Measurements from ENCODE around the gene ETV3L.
"Not testable (repeated sequence)": the region's sequence is repeated elsewhere in the genome, so short reads cannot be mapped to it uniquely, and the experiment has no call there.

ETV3L gene

GRCh38 chr1:157087030-157087429 is 12.6 kb downstream of the ETV3L start:
- Histone ChIP-seq H3K9ac (ENCODE audit: insufficient read length) (no peak overlapping the region), H3K36me3 (ENCODE audit: insufficient read depth, low read length) (no peaks in the 10 kb centered on the region), H3K27ac (no peak overlapping the region), H3K9me3 (ENCODE audit: low read depth, low read length) (no peaks in the 10 kb centered on the region), H3K4me3 (no peak overlapping the region)
- DNase-seq (ENCODE audit: low read depth, low spot score): no peak
- no peak for TF ChIP-seq EZH2 (IDR thresholded peaks at IDR 0.05)
- no peak for TF ChIP-seq POLR2AphosphoS5 (IDR thresholded peaks at IDR 0.05; ENCODE audit: borderline replicate concordance, low read depth, low read length)
- no peak for TF ChIP-seq FOXP2 (optimal IDR thresholded peaks at IDR 0.05; ENCODE audit: control extremely low read depth, extremely low read length, insufficient read depth)

DNA sequence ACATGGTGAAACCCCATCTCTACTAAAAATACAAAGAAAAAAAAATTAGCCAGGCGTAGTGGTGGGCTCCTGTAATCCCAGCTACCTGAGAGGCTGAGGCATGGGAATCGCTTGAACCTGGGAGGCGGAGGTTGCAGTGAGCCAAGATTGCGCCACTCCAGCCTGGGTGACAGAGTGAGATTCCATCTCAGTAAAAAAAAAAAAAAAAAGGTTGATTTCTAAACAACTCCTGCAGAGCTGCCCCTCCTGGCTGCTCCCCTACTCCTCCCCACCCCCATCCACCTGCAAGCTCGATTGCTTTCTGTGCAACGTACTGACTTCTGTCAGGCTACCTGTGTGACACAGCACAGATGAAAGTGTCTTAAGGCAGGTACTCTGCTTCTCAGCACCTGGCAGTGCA is 13.3 kb downstream of the ETV3L start:
- TF ChIP-seq POLR2AphosphoS5 (IDR thresholded peaks at IDR 0.05; ENCODE audit: borderline replicate concordance, low read depth, low read length) (no peak), FOXP2 (optimal IDR thresholded peaks at IDR 0.05; ENCODE audit: control extremely low read depth, extremely low read length, insufficient read depth) (no peak), EZH2 (IDR thresholded peaks at IDR 0.05) (no peak)
- H3K36me3 ChIP-seq (ENCODE audit: insufficient read depth, low read length): no peaks in the 10 kb centered on the region
- no peak overlapping the region for H3K4me3 ChIP-seq
- no peak overlapping the region for H3K27ac ChIP-seq
- H3K9ac ChIP-seq (ENCODE audit: insufficient read length): no peak overlapping the region
- no peak for DNase-seq (ENCODE audit: low read depth, low spot score)
- no peaks in the 10 kb centered on the region for H3K9me3 ChIP-seq (ENCODE audit: low read depth, low read length)

GRCh38 chr1:157085421-157085820 is 14.2 kb downstream of the ETV3L start:
- Histone ChIP-seq H3K4me3 (no peak overlapping the region), H3K36me3 (ENCODE audit: insufficient read depth, low read length) (no peaks in the 10 kb centered on the region), H3K27ac (no peak overlapping the region), H3K9ac (ENCODE audit: insufficient read length) (no peak overlapping the region), H3K9me3 (ENCODE audit: low read depth, low read length) (no peaks in the 10 kb centered on the region)
- TF ChIP-seq EZH2 (IDR thresholded peaks at IDR 0.05) (no peak), FOXP2 (optimal IDR thresholded peaks at IDR 0.05; ENCODE audit: control extremely low read depth, extremely low read length, insufficient read depth) (no peak), POLR2AphosphoS5 (IDR thresholded peaks at IDR 0.05; ENCODE audit: borderline replicate concordance, low read depth, low read length) (no peak)
- DNase-seq (ENCODE audit: low read depth, low spot score): no peak

DNA sequence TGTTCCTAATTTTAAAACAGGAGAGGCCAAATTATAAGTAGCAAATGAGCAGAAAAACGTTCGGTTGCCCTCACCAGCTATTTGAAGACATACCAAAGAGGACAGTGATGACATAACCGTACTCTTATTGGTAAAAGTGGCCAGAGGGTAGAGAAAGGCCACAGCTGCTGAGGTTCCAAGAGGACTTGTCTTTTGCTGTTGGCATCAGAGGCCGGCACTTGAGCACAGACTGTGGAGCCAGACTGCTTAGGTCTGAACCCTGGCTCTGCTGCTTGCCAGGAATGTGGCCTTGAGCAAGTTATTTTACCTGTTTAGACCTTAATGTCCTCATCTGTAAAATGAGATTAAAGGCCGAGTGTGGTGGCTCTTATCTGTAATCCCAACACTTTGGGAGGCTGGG is 14.9 kb downstream of the ETV3L start:
- Histone ChIP-seq H3K9ac (ENCODE audit: insufficient read length) (no peak overlapping the region), H3K36me3 (ENCODE audit: insufficient read depth, low read length) (no peaks in the 10 kb centered on the region), H3K9me3 (ENCODE audit: low read depth, low read length) (no peaks in the 10 kb centered on the region), H3K27ac (no peak overlapping the region), H3K4me3 (no peak overlapping the region)
- no peak for DNase-seq (ENCODE audit: low read depth, low spot score)
- TF ChIP-seq POLR2AphosphoS5 (IDR thresholded peaks at IDR 0.05; ENCODE audit: borderline replicate concordance, low read depth, low read length): no peak
- no peak for TF ChIP-seq FOXP2 (optimal IDR thresholded peaks at IDR 0.05; ENCODE audit: control extremely low read depth, extremely low read length, insufficient read depth)
- TF ChIP-seq EZH2 (IDR thresholded peaks at IDR 0.05): no peak

- H3K36me3 ChIP-seq (ENCODE audit: insufficient read depth, low read length): no peaks in the 10 kb centered on the region
- H3K4me3 ChIP-seq: no peak overlapping the region
- H3K27ac ChIP-seq: no peak overlapping the region
- TF ChIP-seq FOXP2 (optimal IDR thresholded peaks at IDR 0.05; ENCODE audit: control extremely low read depth, extremely low read length, insufficient read depth) (no peak), EZH2 (IDR thresholded peaks at IDR 0.05) (no peak), POLR2AphosphoS5 (IDR thresholded peaks at IDR 0.05; ENCODE audit: borderline replicate concordance, low read depth, low read length) (no peak)
- no peak overlapping the region for H3K9ac ChIP-seq (ENCODE audit: insufficient read length)
- H3K9me3 ChIP-seq (ENCODE audit: low read depth, low read length): no peaks in the 10 kb centered on the region
- no peak for DNase-seq (ENCODE audit: low read depth, low spot score)
Measured at GRCh38 chr1:157081707-157082106, 17.9 kb downstream of the ETV3L start.

- DNase-seq (ENCODE audit: low read depth, low spot score): no peak
- H3K9ac ChIP-seq (ENCODE audit: insufficient read length): no peak overlapping the region
Measured at GRCh38 chr1:157080714-157081113, 18.9 kb downstream of the ETV3L start.

GRCh38 chr1:157077394-157077793 is 22.2 kb downstream of the ETV3L start:
- TF ChIP-seq EZH2 (IDR thresholded peaks at IDR 0.05) (no peak), POLR2AphosphoS5 (IDR thresholded peaks at IDR 0.05; ENCODE audit: borderline replicate concordance, low read depth, low read length) (no peak), FOXP2 (optimal IDR thresholded peaks at IDR 0.05; ENCODE audit: control extremely low read depth, extremely low read length, insufficient read depth) (no peak)
- no peak overlapping the region for H3K4me3 ChIP-seq
- no peaks in the 10 kb centered on the region for H3K36me3 ChIP-seq (ENCODE audit: insufficient read depth, low read length)
- no peak for DNase-seq (ENCODE audit: low read depth, low spot score)
- H3K9me3 ChIP-seq (ENCODE audit: low read depth, low read length): no peaks in the 10 kb centered on the region
- H3K9ac ChIP-seq (ENCODE audit: insufficient read length): no peak overlapping the region
- no peak overlapping the region for H3K27ac ChIP-seq

More at GRCh38 chr1:157080714-157081113, 18.9 kb downstream of the ETV3L start:
- H3K36me3 ChIP-seq (ENCODE audit: insufficient read depth, low read length): no peaks in the 10 kb centered on the region
- H3K9me3 ChIP-seq (ENCODE audit: low read depth, low read length): no peaks in the 10 kb centered on the region
- no peak for TF ChIP-seq EZH2 (IDR thresholded peaks at IDR 0.05)
- TF ChIP-seq POLR2AphosphoS5 (IDR thresholded peaks at IDR 0.05; ENCODE audit: borderline replicate concordance, low read depth, low read length): no peak
- TF ChIP-seq FOXP2 (optimal IDR thresholded peaks at IDR 0.05; ENCODE audit: control extremely low read depth, extremely low read length, insufficient read depth): no peak
- no peak overlapping the region for H3K27ac ChIP-seq
- no peak overlapping the region for H3K4me3 ChIP-seq

DNA sequence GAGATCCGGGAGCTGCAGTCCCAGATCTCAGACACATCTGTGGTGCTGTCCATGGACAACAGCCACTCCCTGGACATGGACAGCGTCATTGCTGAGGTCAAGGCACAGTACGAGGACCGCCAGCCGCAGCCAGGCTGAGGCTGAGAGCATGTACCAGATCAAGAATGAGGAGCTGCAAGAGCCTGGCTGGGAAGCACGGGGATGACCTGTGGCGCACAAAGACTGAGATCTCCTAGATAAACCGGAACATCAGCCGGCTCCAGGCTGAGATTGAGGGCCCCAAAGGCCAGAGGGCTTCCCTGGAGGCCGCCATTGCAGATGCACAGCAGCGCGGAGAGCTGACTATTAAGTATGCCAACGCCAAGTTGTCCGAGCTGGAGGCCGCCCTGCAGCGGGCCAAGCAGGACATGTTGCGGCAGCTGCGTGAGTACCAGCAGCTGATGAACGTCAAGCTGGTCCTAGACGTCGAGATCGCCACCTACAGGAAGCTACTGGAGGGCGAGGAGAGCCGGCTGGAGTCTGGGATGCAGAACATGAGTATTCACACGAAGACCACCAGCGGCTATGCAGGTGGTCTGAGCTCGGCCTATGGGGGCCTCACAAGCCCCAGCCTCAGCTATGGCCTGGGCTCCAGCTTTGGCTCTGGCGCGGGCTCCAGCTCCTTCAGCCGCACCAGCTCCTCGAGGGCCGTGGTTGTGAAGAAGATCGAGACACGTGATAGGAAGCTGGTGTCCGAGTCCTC is 25.5 kb downstream of the ETV3L start:
- Histone ChIP-seq H3K9ac (ENCODE audit: insufficient read length) (no peak overlapping the region), H3K9me3 (ENCODE audit: low read depth, low read length) (no peaks in the 10 kb centered on the region), H3K36me3 (ENCODE audit: insufficient read depth, low read length) (no peaks in the 10 kb centered on the region), H3K4me3 (no peak overlapping the region), H3K27ac (no peak overlapping the region)
- TF ChIP-seq FOXP2 (optimal IDR thresholded peaks at IDR 0.05; ENCODE audit: control extremely low read depth, extremely low read length, insufficient read depth) (no peak), EZH2 (IDR thresholded peaks at IDR 0.05) (no peak), POLR2AphosphoS5 (IDR thresholded peaks at IDR 0.05; ENCODE audit: borderline replicate concordance, low read depth, low read length) (no peak)
- no peak for DNase-seq (ENCODE audit: low read depth, low spot score)

DNA sequence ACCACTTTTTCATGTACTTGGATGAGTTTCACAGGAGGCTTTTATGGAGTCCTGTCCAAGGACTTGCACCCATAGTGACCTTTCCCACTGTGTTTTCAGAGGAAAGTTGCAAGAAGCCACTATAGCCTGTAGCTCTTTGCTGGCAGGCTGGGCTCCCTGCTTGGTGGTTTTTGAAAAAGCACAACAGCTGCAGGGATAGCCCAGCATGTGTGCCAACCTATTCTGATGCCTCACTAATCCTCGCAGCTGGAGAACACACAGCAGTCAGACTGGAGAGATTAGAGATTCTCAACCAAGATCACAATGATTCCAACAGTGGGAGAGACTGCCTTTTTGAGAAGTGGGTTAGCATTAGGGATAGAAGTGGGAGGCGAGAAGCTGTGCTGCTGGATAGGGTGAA is 30.0 kb downstream of the ETV3L start:
- H3K9ac ChIP-seq (ENCODE audit: insufficient read length): no peak overlapping the region
- no peaks in the 10 kb centered on the region for H3K9me3 ChIP-seq (ENCODE audit: low read depth, low read length)
- H3K36me3 ChIP-seq (ENCODE audit: insufficient read depth, low read length): no peaks in the 10 kb centered on the region
- no peak overlapping the region for H3K27ac ChIP-seq
- no peak for DNase-seq (ENCODE audit: low read depth, low spot score)
- no peak for TF ChIP-seq EZH2 (IDR thresholded peaks at IDR 0.05)
- no peak for TF ChIP-seq POLR2AphosphoS5 (IDR thresholded peaks at IDR 0.05; ENCODE audit: borderline replicate concordance, low read depth, low read length)
- TF ChIP-seq FOXP2 (optimal IDR thresholded peaks at IDR 0.05; ENCODE audit: control extremely low read depth, extremely low read length, insufficient read depth): no peak
- H3K4me3 ChIP-seq: no peak overlapping the region

DNA sequence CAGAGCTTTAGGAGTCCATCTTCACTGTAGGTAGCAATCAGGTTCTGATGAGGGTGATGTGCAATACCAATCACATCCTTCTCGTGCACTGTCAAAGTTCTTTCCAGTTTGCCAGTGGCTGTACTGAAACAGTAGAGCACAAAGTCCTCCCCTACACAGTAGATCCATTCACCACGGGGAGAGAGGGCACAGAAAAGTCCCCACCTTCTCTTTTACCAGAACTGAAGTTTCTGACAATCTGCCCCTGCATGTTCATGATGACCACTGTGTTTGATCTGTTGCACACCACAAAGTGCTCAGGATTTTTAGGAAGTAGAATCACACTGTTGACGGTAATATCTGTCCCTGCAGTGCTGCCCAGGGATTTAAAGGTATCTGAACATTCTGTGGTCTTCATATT is 40.4 kb downstream of the ETV3L start:
- H3K9me3 ChIP-seq (ENCODE audit: low read depth, low read length); H3K4me3 ChIP-seq; H3K36me3 ChIP-seq (ENCODE audit: insufficient read depth, low read length); DNase-seq (ENCODE audit: low read depth, low spot score); H3K27ac ChIP-seq; H3K9ac ChIP-seq (ENCODE audit: insufficient read length): not testable (repeated sequence)
